Adrenal gland (tissue), 12 donors: ENCODE data around the gene VCAN. TPM values are rescaled to one million over a fixed set of nuclear protein-coding genes. Genes with fewer than 3 reads are reported as not detected.

Experiments used
- DNase-seq, 7 donors: peaks; one replicate each; pipeline ENCODE4 v3.0.0-alpha.2; 2019 to 2020
- H3K27ac ChIP-seq, 5 donors: fragments of 200-600 bp; sonication (generic) in 4 of 5; 1 replicate in 3 of 5; 2 replicates in 2 of 5; pipeline versions ENCODE4 v1.5.1 to v1.8.0; 2016 to 2020; ENCODE audit warnings: mild to moderate bottlenecking in 1 of 5
- H3K27me3 ChIP-seq: fragments of 200-600 bp; 2 replicates; pipeline ENCODE4 v1.8.0; 2021
- H3K36me3 ChIP-seq, 2 donors: fragments of 200-600 bp; replicated peaks in 1 of 2; 1 replicate in 1 of 2; 2 replicates in 1 of 2; pipeline versions ENCODE4 v1.5.1 to v1.8.0; 2018 to 2022
- H3K4me1 ChIP-seq, 2 donors: fragments of 200-600 bp; replicated peaks in 1 of 2; 1 replicate in 1 of 2; 2 replicates in 1 of 2; pipeline versions ENCODE4 v1.5.1 to v1.8.0; 2018 to 2021
- H3K4me3 ChIP-seq, 4 donors: fragments of 200-600 bp; sonication (generic) in 3 of 4; one replicate each; pipeline ENCODE4 v1.5.1; 2016 to 2018
- H3K9me3 ChIP-seq, 3 donors: fragments of 200-600 bp; sonication (generic) in 1 of 3; replicated peaks in 1 of 3; 1 replicate in 2 of 3; 2 replicates in 1 of 3; pipeline versions ENCODE4 v1.5.1 to v1.8.0; 2016 to 2021
- POLR2A ChIP-seq, 2 donors: fragments of 450-650 bp; IDR thresholded peaks; one replicate each; pipeline ENCODE4 v1.6.1; 2017; ENCODE audit warnings: antibody characterized with exemption in 2 of 2, mild to moderate bottlenecking in 2 of 2, moderate library complexity in 1 of 2
- WGBS, 4 donors: extraction: QIAGEN DNeasy Blood & Tissue Kit in 2 of 4; methylation state at CpG; one replicate each; pipeline versions ENCODE4 v1.1.5 to v1.1.7; 2013 to 2017; 5-methylcytosine and 5-hydroxymethylcytosine counted together
- intact Hi-C, 2 donors: fragments of 100-400 bp; cut with DNase I; formaldehyde crosslinking; loops; one replicate each; pipeline versions ENCODE4 v1.14.1 to v1.15.0; 2022 to 2023
- polyA plus RNA-seq, 3 donors: library from polyadenylated mRNA; stranded (reverse); fragments of 200-250 nt in 2 of 3; fragments of 350-450 nt in 1 of 3; fragmentation: Illumina TruSeq in 1 of 3; extraction: RNeasy Lipid Tissue Mini Kit (QIAGEN cat#74804) in 1 of 3; gene quantifications; one replicate each; pipeline ENCODE4 v1.2.3, GENCODE V29; 2013 to 2014
- total RNA-seq, 9 donors: library from RNA; depleted of rRNA in 4 of 9; stranded (reverse); fragments of >200 nt in 4 of 9; fragments of 120-200 nt in 1 of 9; fragmentation: NEBNext Ultra II Directional in 1 of 9; extraction: Animal tissue kit (Norgen Biotek cat#: 25700) in 1 of 9; gene quantifications; one replicate each; pipeline versions ENCODE4 v1.1.0 to v1.2.4, GENCODE V29; 2013 to 2023
- TF ChIP-seq, protein P1 (sequence below), 6 experiments: fragments of 450-650 bp in 4 of 6; fragments of 200-600 bp in 2 of 6; sonication (generic) in 1 of 6; IDR thresholded peaks; 1 replicate in 5 of 6; 2 replicates in 1 of 6; pipeline versions ENCODE4 v1.5.1 to v1.8.0; 2016 to 2021; ENCODE audit warnings: antibody characterized with exemption in 6 of 6, mild to moderate bottlenecking in 2 of 6, moderate library complexity in 1 of 6
- donor health status: healthy with polysubstance abuse.
- donor health status: Bipolar disorder and iron deficiency.
- donor health status: DM: yes; HTN: yes; CAD: no.
- donor health status: DM: no; HTN: no; CAD: no.
- donor health status: DM: no; HTN: no; CAD: no.
- donor health status: DM: yes; HTN: yes; CAD: no.

VCAN gene
- total and polyA plus RNA-seq, 12 donors, result 10.0 to 171 (median 133) TPM

- Histone ChIP-seq H3K27ac (no peak overlapping the region), H3K9me3 (no peaks in the 10 kb centered on the region), H3K4me1 (no peaks in the 10 kb centered on the region), H3K36me3 (no peaks in the 10 kb centered on the region), H3K27me3 (no peaks in the 10 kb centered on the region), H3K4me3 (no peak overlapping the region)
- TF ChIP-seq, protein P1, sequence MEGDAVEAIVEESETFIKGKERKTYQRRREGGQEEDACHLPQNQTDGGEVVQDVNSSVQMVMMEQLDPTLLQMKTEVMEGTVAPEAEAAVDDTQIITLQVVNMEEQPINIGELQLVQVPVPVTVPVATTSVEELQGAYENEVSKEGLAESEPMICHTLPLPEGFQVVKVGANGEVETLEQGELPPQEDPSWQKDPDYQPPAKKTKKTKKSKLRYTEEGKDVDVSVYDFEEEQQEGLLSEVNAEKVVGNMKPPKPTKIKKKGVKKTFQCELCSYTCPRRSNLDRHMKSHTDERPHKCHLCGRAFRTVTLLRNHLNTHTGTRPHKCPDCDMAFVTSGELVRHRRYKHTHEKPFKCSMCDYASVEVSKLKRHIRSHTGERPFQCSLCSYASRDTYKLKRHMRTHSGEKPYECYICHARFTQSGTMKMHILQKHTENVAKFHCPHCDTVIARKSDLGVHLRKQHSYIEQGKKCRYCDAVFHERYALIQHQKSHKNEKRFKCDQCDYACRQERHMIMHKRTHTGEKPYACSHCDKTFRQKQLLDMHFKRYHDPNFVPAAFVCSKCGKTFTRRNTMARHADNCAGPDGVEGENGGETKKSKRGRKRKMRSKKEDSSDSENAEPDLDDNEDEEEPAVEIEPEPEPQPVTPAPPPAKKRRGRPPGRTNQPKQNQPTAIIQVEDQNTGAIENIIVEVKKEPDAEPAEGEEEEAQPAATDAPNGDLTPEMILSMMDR (IDR thresholded peaks at IDR 0.05), result no peak
- no peak for TF ChIP-seq POLR2A (IDR thresholded peaks at IDR 0.05)
- no peak for DNase-seq
- intact Hi-C loops, result no loop called here
- WGBS, 4 donors, result 84 to 90% (median 87%) methylated on average over 1 of the region's 1 CpG
These were observed 45.6 kb downstream of the VCAN start for GRCh38 chr5:83517072-83517687.

DNA sequence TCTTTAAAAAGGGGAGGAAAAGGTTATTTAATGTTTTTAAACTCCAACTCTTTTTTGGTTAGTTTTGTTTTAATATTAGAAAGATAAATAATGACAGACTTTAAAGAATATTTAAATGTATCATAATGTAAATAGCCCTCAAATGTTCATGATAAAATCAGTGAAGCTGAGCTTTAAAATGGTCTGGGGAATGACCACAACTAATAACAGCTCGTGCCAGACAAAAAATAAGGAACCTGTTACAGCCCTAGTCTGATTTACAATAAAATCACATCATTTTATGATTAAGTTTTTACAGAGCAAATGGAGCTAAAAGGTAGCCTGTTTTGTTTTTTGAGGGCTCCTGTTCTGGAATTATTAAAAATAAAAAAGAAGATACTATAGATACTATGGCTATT is 46.1 kb downstream of the VCAN start:
- Histone ChIP-seq H3K27me3 (no peaks in the 10 kb centered on the region), H3K9me3 (no peaks in the 10 kb centered on the region), H3K36me3 (no peaks in the 10 kb centered on the region), H3K4me1 (no peaks in the 10 kb centered on the region), H3K27ac (no peak overlapping the region), H3K4me3 (no peak overlapping the region)
- intact Hi-C loops, result no loop called here
- TF ChIP-seq, protein P1 (IDR thresholded peaks at IDR 0.05), result no peak
- TF ChIP-seq POLR2A (IDR thresholded peaks at IDR 0.05), result no peak
- 72 to 85% (median 83%) methylated on average over 1 of the region's 1 CpG for WGBS, 4 donors
- DNase-seq, result no peak

DNA sequence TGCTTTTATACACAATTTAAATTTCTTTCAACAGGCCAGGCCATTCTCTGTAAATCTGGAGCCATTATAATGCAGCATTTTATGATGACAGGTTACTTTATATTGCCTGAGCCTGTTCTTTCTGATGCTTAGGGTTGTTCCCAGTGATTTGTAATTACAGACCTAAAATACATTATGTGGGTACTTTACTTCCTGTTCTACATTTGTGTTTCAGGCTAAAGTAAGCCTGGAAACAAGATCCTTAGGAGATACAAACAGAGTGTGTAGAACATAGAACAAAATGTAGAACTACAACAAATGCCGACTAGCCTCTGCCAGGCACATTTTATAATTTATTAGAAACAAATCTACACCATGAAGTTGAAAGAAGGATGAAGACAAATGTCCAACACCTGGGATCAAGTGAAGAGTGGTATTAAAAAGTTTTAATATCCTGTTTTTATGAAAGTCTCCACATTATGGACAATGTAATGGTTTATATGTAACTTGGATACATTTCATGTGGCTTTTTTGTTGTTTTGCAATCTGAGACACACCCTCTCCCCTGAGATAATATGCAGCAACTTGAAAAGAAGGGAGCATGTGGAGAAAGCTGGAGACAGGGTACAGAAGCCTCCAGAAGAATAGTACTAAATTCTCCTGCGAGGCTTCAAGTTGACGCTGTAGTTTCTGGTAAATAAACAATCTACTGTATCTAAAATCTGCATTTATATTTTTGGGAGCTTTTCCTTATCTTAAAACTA is 46.9 kb downstream of the VCAN start:
- no peak for DNase-seq
- Histone ChIP-seq H3K27me3 (no peaks in the 10 kb centered on the region), H3K4me3 (no peak overlapping the region), H3K36me3 (no peaks in the 10 kb centered on the region), H3K27ac (no peak overlapping the region), H3K4me1 (no peaks in the 10 kb centered on the region), H3K9me3 (no peaks in the 10 kb centered on the region)
- intact Hi-C loops, result no loop called here
- no peak for TF ChIP-seq POLR2A (IDR thresholded peaks at IDR 0.05)
- TF ChIP-seq, protein P1 (IDR thresholded peaks at IDR 0.05), result no peak
- 79 to 88% (median 86%) methylated on average over 3 of the region's 3 CpGs for WGBS, 4 donors

GRCh38 chr5:83522446-83522845 is 50.9 kb downstream of the VCAN start:
- H3K9me3 ChIP-seq, result no peaks in the 10 kb centered on the region
- no peaks in the 10 kb centered on the region for H3K27me3 ChIP-seq
- WGBS, 4 donors, result 80 to 91% (median 85%) methylated on average over 2 of the region's 2 CpGs
- H3K4me3 ChIP-seq, result no peak overlapping the region
- no peak for TF ChIP-seq POLR2A (IDR thresholded peaks at IDR 0.05)
- TF ChIP-seq, protein P1 (IDR thresholded peaks at IDR 0.05), result no peak
- H3K36me3 ChIP-seq, result no peaks in the 10 kb centered on the region
- intact Hi-C loops, result no loop called here
- H3K4me1 ChIP-seq, result no peaks in the 10 kb centered on the region
- no peak for DNase-seq
- no peak overlapping the region for H3K27ac ChIP-seq
